ENCODE data around the gene APLN. TPM values are rescaled to one million over a fixed set of nuclear protein-coding genes. Genes with fewer than 3 reads are reported as not detected.

APLN gene
- total and polyA plus RNA-seq, 9 of the 15 experiments (the other 6 are each of a cell fraction or from before 2014, with no cell fraction given), result 0.04 to 0.06 TPM; not detected in 7

GRCh38 chrX:129659861-129660260 lies 5.1 kb upstream of the APLN start (continued):
- no peak for TF ChIP-seq VEZF1 (CRISPR knock-in tag; IDR thresholded peaks at IDR 0.05)
- TF ChIP-seq POLR2A (conservative IDR thresholded peaks at IDR 0.05), result no peak
- no peak for TF ChIP-seq RB1 (IDR thresholded peaks at IDR 0.05; ENCODE audit: low read depth)

- Histone ChIP-seq H3K79me2 (ENCODE audit: control insufficient read depth, insufficient read depth, low read length) (no peaks in the 10 kb centered on the region), H3K9me3 (replicated peaks; ENCODE audit: control insufficient read depth, insufficient read depth, low read depth, low read length) (no peaks in the 10 kb centered on the region), H3K36me3 (ENCODE audit: control insufficient read depth, insufficient read depth, low read length) (no peaks in the 10 kb centered on the region), H3K4me3 (no peak overlapping the region), H2AFZ (ENCODE audit: low read depth, low read length) (no peak overlapping the region), H3K27ac (ENCODE audit: extremely low read depth, low read depth, low read length) (no peak overlapping the region), H4K20me1 (replicated peaks; ENCODE audit: control insufficient read depth, insufficient read depth, low read length) (0 out of 2 replicates have a peak, but pooled peaks cover 8% of the 10 kb centered on the region), H3K4me1 (replicated peaks in 1 of 2; ENCODE audit: control insufficient read depth in 2 of 2, insufficient read depth in 2 of 2, low read length in 2 of 2) (peaks cover 0 to 11% of the 10 kb centered on the region in 2 experiments; a peak in 2 of 5 replicates), H3K4me2 (ENCODE audit: insufficient read depth, low read length) (no peak overlapping the region), H3K9ac (ENCODE audit: insufficient read depth in 1 of 2, low read depth in 2 of 2, low read length in 2 of 2) (no peak overlapping the region), H3K27me3 (ENCODE audit: control insufficient read depth in 2 of 2, insufficient read depth in 2 of 2, low read length in 2 of 2) (peaks cover 13 to 24% of the 10 kb centered on the region in 2 experiments; a peak in 4 of 5 replicates), H3K9me1 (ENCODE audit: control insufficient read depth, insufficient read depth, low read length) (no peaks in the 10 kb centered on the region)
- no peak for FAIRE-seq
- no TSS peak for BruUV-seq (replicated peaks)
- no peak for ATAC-seq
- intact Hi-C loops (cut with micrococcal nuclease) (loop anchor here (5.0 kb wide), 2 partner anchors 52 to 68 kb away; no protein-coding TSS in a partner anchor), in situ Hi-C loops (cut with MboI) (no loop called here)
- TF ChIP-seq ATF6 (CRISPR knock-in tag; IDR thresholded peaks at IDR 0.05), result no peak
- no peak for TF ChIP-seq HDAC8 (tag; IDR thresholded peaks at IDR 0.05)
- TF ChIP-seq TOE1 (IDR thresholded peaks at IDR 0.05; ENCODE audit: borderline replicate concordance), result no peak
- no peak for TF ChIP-seq TOE1 (CRISPR knock-in tag; IDR thresholded peaks at IDR 0.05; ENCODE audit: borderline replicate concordance, low read depth)
- no peak for TF ChIP-seq LARP7 (IDR thresholded peaks at IDR 0.05)
- no peak for TF ChIP-seq KDM2B (CRISPR knock-in tag; IDR thresholded peaks at IDR 0.05)
- no peak for TF ChIP-seq PCBP1 (IDR thresholded peaks at IDR 0.05; ENCODE audit: low read depth, low read length, poor library complexity, severe bottlenecking)
- WGBS (ENCODE audit: insufficient coverage, low coverage, missing lambda C conversion rate), result 0% methylated on average over 2 of the region's 2 CpGs
- POLR2A ChIA-PET, result no interaction called here
- DNase-seq (ENCODE audit: extremely low read depth in 1 of 4, low spot score in 3 of 4), result no peak
- CTCF ChIA-PET (ENCODE audit: low intra/inter-chr PET ratio), result no interaction called here
Measured at GRCh38 chrX:129659141-129659540, 4.4 kb upstream of the APLN start.
